ENCODE results near the gene DUS1L. TPM values are rescaled to one million over a fixed set of nuclear protein-coding genes. Genes with fewer than 3 reads are reported as not detected.
A peak's percentile ranks its signal among the peaks of the same experiment; 100 is the strongest.

DUS1L gene
- total RNA-seq, 1 experiment from 2014 or later = 126 TPM

GRCh38 chr17:82105417-82105881 lies 39.8 kb upstream of the DUS1L start:
- peaks cover 40% of the 10 kb centered on the region for H3K4me1 ChIP-seq

GRCh38 chr17:82104797-82105416 lies 39.3 kb upstream of the DUS1L start:
- no peaks in the 10 kb centered on the region for H3K9me3 ChIP-seq (replicated peaks)
- DNase-seq = no peak
- H3K27ac ChIP-seq = no peak overlapping the region
- H3K27me3 ChIP-seq = no peaks in the 10 kb centered on the region
- no peak overlapping the region for H3K4me3 ChIP-seq
- no peaks in the 10 kb centered on the region for H3K36me3 ChIP-seq
- H3K4me1 ChIP-seq = peaks cover 43% of the 10 kb centered on the region

More at GRCh38 chr17:82105417-82105881, 39.8 kb upstream of the DUS1L start:
- H3K27me3 ChIP-seq = no peaks in the 10 kb centered on the region
- peak overlapping the region; percentile 52; the same call in 1 of the 2 replicates for H3K27ac ChIP-seq
- H3K4me3 ChIP-seq = peak overlapping the region; percentile 47
- no peaks in the 10 kb centered on the region for H3K9me3 ChIP-seq (replicated peaks)
- no peaks in the 10 kb centered on the region for H3K36me3 ChIP-seq
- DNase-seq = no peak

- H3K36me3 ChIP-seq = no peaks in the 10 kb centered on the region
- no peaks in the 10 kb centered on the region for H3K27me3 ChIP-seq
- peaks cover 48% of the 10 kb centered on the region for H3K4me1 ChIP-seq
- H3K9me3 ChIP-seq (replicated peaks) = no peaks in the 10 kb centered on the region
- H3K4me3 ChIP-seq = no peak overlapping the region
- peak in 1 of 2 experiments; percentile 49 for DNase-seq
- no peak overlapping the region for H3K27ac ChIP-seq
Measured at GRCh38 chr17:82103553-82104451, 38.2 kb upstream of the DUS1L start.

- Histone ChIP-seq H3K4me3 (no peak overlapping the region), H3K27ac (no peak overlapping the region), H3K4me1 (peaks cover 30% of the 10 kb centered on the region)
Measured at GRCh38 chr17:82101767-82102679, 36.4 kb upstream of the DUS1L start.

GRCh38 chr17:82101301-82101715 lies 35.7 kb upstream of the DUS1L start:
- Histone ChIP-seq H3K4me1 (peaks cover 26% of the 10 kb centered on the region), H3K27me3 (no peaks in the 10 kb centered on the region), H3K36me3 (peaks cover 4% of the 10 kb centered on the region; the same call in 1 of the 2 replicates), H3K4me3 (no peak overlapping the region), H3K9me3 (replicated peaks) (no peaks in the 10 kb centered on the region), H3K27ac (no peak overlapping the region)
- DNase-seq = no peak

More at GRCh38 chr17:82101767-82102679, 36.4 kb upstream of the DUS1L start:
- DNase-seq = no peak
- H3K27me3 ChIP-seq = no peaks in the 10 kb centered on the region
- no peaks in the 10 kb centered on the region for H3K9me3 ChIP-seq (replicated peaks)
- H3K36me3 ChIP-seq = no peaks in the 10 kb centered on the region

GRCh38 chr17:82100502-82101298 lies 35.1 kb upstream of the DUS1L start:
- H3K4me1 ChIP-seq = peaks cover 22% of the 10 kb centered on the region
- DNase-seq = no peak
- H3K27ac ChIP-seq = no peak overlapping the region
- H3K9me3 ChIP-seq (replicated peaks) = no peaks in the 10 kb centered on the region
- H3K36me3 ChIP-seq = peaks cover 10% of the 10 kb centered on the region
- H3K27me3 ChIP-seq = no peaks in the 10 kb centered on the region
- no peak overlapping the region for H3K4me3 ChIP-seq

- Histone ChIP-seq H3K9me3 (replicated peaks) (no peaks in the 10 kb centered on the region), H3K4me1 (peaks cover 14% of the 10 kb centered on the region), H3K27ac (peak overlapping the region; percentile 75), H3K4me3 (peak overlapping the region; percentile 77), H3K27me3 (no peaks in the 10 kb centered on the region), H3K36me3 (peaks cover 23% of the 10 kb centered on the region)
- DNase-seq = no peak
Measured at GRCh38 chr17:82098939-82099763, 33.5 kb upstream of the DUS1L start.

GRCh38 chr17:82098169-82098938 lies 32.8 kb upstream of the DUS1L start, which contains the start of gene FASN:
Gene FASN, minus strand, starts transcription at chr17:82098236. Its CDS starts 1,791 bp downstream, at chr17:82096445.
- DNase-seq = peak; percentile 98 to 99
- Histone ChIP-seq H3K9me3 (replicated peaks) (no peaks in the 10 kb centered on the region), H3K27me3 (no peaks in the 10 kb centered on the region), H3K4me1 (peaks cover 14% of the 10 kb centered on the region), H3K27ac (peak within 1 kb of the TSS; percentile 75), H3K36me3 (peaks cover 30% of the 10 kb centered on the region), H3K4me3 (peak within 1 kb of the TSS; percentile 77)

GRCh38 chr17:82097919-82098168 lies 32.2 kb upstream of the DUS1L start:
- no peak for DNase-seq
- Histone ChIP-seq H3K27ac (peak overlapping the region; percentile 50; the same call in 1 of the 2 replicates), H3K36me3 (peaks cover 35% of the 10 kb centered on the region)

GRCh38 chr17:82097184-82097918 lies 31.7 kb upstream of the DUS1L start:
- peak; percentile 78 to 83 for DNase-seq
- H3K4me3 ChIP-seq = peak overlapping the region; percentile 77
- H3K27ac ChIP-seq = peak overlapping the region; percentile 50; the same call in 1 of the 2 replicates
- peaks cover 40% of the 10 kb centered on the region for H3K36me3 ChIP-seq
- H3K27me3 ChIP-seq = no peaks in the 10 kb centered on the region
- no peaks in the 10 kb centered on the region for H3K9me3 ChIP-seq (replicated peaks)
- H3K4me1 ChIP-seq = peaks cover 14% of the 10 kb centered on the region

More at GRCh38 chr17:82097919-82098168, 32.2 kb upstream of the DUS1L start:
- Histone ChIP-seq H3K9me3 (replicated peaks) (no peaks in the 10 kb centered on the region), H3K27me3 (no peaks in the 10 kb centered on the region), H3K4me1 (peaks cover 14% of the 10 kb centered on the region), H3K4me3 (peak overlapping the region; percentile 77)

GRCh38 chr17:82096709-82097183 lies 31.1 kb upstream of the DUS1L start:
- Histone ChIP-seq H3K27ac (no peak overlapping the region; the same call in 1 of the 2 replicates), H3K4me3 (peak overlapping the region; percentile 77), H3K27me3 (no peaks in the 10 kb centered on the region), H3K9me3 (replicated peaks) (no peaks in the 10 kb centered on the region), H3K4me1 (peaks cover 14% of the 10 kb centered on the region), H3K36me3 (peaks cover 46% of the 10 kb centered on the region)
- DNase-seq = no peak
